ENCODE measurements around the gene TSC22D1.

TSC22D1 gene

DNA sequence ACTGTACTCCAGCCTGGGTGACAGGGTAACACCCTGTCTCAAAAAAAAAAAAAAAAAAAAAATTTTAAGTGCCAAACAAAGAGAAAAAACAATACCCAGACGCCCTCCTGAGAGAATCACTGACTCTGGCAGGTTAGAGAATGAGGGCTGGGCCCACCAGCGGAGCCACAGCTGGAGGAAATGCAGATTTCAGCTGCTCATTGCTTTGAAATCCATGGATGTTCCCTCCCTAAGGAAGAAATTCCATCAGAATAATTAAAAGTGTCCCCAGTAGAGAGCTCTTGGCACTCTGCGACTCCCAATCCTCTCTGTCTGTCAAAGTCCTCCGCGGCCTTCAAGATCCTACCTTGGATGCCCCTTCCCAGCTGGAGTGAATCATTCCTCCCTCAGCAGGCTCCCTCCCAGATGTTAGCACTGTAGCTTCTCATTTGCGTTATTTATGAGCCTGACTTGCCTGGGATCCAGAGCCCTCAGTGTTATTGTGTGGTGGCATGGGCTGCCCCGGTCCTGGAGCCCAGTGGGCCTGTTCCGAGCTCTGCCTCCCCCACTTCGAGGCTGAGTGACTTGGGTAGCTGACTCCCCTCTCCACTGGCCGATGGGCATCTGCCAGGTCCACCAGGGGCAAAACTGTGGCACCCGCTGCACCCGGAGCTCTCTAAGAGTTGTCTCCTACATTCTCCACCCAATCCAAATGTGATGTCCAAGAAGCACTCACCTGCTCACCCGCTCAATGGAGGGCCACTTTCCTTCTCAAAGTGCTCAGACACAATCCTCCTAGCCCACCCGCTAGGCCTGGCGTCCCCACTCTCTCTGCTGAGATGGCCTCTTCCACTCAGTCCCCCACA, 155.5 kb downstream of the TSC22D1 start:
- DNase-seq (ENCODE audit: low spot score): no peak
- no peak for TF ChIP-seq CTCF (IDR thresholded peaks at IDR 0.05; ENCODE audit: extremely low read depth, missing control alignments)

DNA sequence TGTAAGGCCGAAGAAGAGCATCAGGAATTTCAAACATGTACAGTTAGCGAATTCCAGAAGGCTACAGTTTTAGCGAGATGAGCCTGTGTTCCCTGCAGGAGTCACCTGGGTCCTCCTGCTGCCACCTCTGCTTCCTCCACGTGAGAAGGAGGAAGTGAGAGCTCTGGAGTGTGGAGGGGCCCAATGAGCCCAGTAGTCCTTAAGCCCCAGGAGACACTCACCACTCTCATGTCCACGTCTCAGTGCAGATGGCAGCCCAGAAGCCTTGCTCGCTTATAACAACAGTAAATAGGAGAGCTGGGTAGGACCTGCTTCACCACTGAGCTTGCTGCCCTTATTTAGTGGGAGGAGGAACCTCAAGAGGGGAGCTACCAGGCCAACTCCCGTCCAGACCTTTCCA, 158.3 kb downstream of the TSC22D1 start:
- no peak for DNase-seq (ENCODE audit: low spot score)
- TF ChIP-seq CTCF (IDR thresholded peaks at IDR 0.05; ENCODE audit: extremely low read depth, missing control alignments): no peak

GRCh38 chr13:44417446-44417845, 158.7 kb downstream of the TSC22D1 start:
- TF ChIP-seq CTCF (IDR thresholded peaks at IDR 0.05; ENCODE audit: extremely low read depth, missing control alignments): no peak
- DNase-seq (ENCODE audit: low spot score): no peak

GRCh38 chr13:44416744-44417143, 159.4 kb downstream of the TSC22D1 start:
- no peak for TF ChIP-seq CTCF (IDR thresholded peaks at IDR 0.05; ENCODE audit: extremely low read depth, missing control alignments)
- DNase-seq (ENCODE audit: low spot score): no peak

DNA sequence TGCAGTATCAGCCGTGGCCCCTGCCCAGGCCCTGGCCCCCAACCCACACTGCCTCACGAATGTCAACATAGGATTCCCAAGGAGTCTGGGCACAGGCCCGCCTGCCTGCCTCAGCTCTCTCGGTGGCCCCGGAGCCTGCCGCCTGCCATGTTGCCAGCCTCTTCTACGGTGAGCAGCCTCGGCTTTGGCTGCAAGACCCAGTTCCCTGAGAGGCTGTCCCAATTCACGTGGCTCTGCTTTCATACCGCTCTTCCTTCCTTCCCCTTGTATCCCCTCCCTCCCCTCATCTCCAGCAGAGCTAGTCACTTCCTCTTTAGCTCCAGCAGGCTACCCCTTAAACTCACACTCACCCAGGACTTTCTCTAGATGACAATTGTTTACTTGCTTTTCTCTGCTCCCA, 159.8 kb downstream of the TSC22D1 start:
- no peak for DNase-seq (ENCODE audit: low spot score)
- TF ChIP-seq CTCF (IDR thresholded peaks at IDR 0.05; ENCODE audit: extremely low read depth, missing control alignments): no peak

GRCh38 chr13:44415815-44416214, 160.3 kb downstream of the TSC22D1 start:
- DNase-seq (ENCODE audit: low spot score): no peak
- no peak for TF ChIP-seq CTCF (IDR thresholded peaks at IDR 0.05; ENCODE audit: extremely low read depth, missing control alignments)

GRCh38 chr13:44414716-44415115, 161.4 kb downstream of the TSC22D1 start:
- no peak for DNase-seq (ENCODE audit: low spot score)

More at GRCh38 chr13:44414716-44415115, 161.4 kb downstream of the TSC22D1 start:
- no peak for TF ChIP-seq CTCF (IDR thresholded peaks at IDR 0.05; ENCODE audit: extremely low read depth, missing control alignments)
